ENCODE data around the gene ADGRB2.

ADGRB2 gene

DNA sequence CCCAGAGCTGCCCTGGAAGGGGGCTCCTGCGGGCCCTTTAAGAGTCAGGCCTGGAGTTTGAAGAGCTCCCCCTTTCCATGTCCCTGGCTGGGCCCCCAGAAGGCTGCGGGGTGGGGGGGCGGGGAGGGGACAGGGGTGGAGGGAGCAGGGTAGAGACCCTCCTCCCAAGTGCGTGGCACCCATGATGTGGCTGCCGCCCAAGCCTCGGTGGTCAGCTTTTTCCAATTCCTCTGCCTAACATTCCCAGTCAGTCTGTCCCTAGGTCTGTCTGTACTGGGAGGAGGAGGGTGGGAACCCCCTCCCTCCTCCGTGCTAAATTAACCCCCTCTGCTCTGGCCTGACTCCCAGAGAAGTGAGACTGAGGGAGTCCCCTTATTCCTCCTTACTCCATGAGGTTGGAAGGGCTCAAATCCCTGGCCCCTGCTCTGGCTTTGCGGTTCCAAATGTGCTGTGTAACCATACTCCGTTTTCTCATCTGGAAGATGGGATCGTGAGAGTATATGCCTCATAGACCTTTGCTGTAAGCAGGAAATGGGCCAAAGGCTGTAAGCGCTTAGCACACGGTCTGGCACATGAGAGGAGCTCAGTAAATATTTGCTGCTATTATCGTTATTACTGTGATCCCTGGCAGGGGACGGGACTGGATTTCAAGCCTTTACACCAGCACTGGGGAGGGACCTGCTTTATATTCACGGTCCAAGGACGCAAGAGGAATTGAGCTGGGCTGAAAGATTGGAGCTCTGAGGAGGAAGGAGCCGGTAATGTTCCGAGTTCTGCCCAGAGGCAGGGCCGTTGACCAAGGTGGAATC is 59.7 kb downstream of the ADGRB2 start:
- Histone ChIP-seq H2BK15ac (ENCODE audit: low read depth, poor library complexity, severe bottlenecking) (peak overlapping the region; percentile 95), H2AFZ (ENCODE audit: low read depth, low read length) (no peak overlapping the region)

GRCh38 chr1:31703431-31704270 is 60.5 kb downstream of the ADGRB2 start, which contains the start of gene COL16A1:
TSS of gene COL16A1 (minus strand) at chr1:31704017. CDS start at chr1:31702193, 1,824 bp downstream.
- Histone ChIP-seq H3K4me3 (ENCODE audit: insufficient read depth in 1 of 2, low read depth in 1 of 2, low read length in 2 of 2) (peak within 1 kb of the TSS; percentile 48 to 86), H2AFZ (ENCODE audit: low read depth, low read length) (peak within 1 kb of the TSS; percentile 39), H3K18ac (ENCODE audit: low read depth in 1 of 2, low read length in 2 of 2) (peak within 1 kb of the TSS; percentile 86 to 90), H3K4ac (ENCODE audit: low read depth in 1 of 2, low read length in 2 of 2) (peak within 1 kb of the TSS; percentile 81 to 84), H3K14ac (ENCODE audit: low read length in 2 of 2) (peak within 1 kb of the TSS; percentile 2 to 71), H3K36me3 (ENCODE audit: control insufficient read depth in 1 of 2, insufficient read depth in 2 of 2, low read depth in 1 of 2, low read length in 2 of 2) (peaks cover 11 to 18% of the 10 kb centered on the region in 2 experiments), H4K8ac (ENCODE audit: low read length) (peak within 1 kb of the TSS; percentile 96), H2BK15ac (ENCODE audit: low read depth, poor library complexity, severe bottlenecking) (peak within 1 kb of the TSS; percentile 95), H3K27ac (ENCODE audit: low read length, poor library complexity, severe bottlenecking) (no peak within 1 kb of the TSS), H3K9ac (ENCODE audit: low read length) (peak within 1 kb of the TSS; percentile 89), H2AK5ac (ENCODE audit: low read length, severe bottlenecking) (peak within 1 kb of the TSS; percentile 67), H3K9me3 (ENCODE audit: control insufficient read depth, low read length) (no peaks in the 10 kb centered on the region), H3K23ac (ENCODE audit: low read length in 2 of 2) (peak within 1 kb of the TSS in 1 of 2 experiments; percentile 2), H4K91ac (ENCODE audit: low read length) (peak within 1 kb of the TSS; percentile 90), H2BK120ac (ENCODE audit: low read depth, low read length) (peak within 1 kb of the TSS; percentile 98), H2BK5ac (ENCODE audit: low read depth, low read length, poor library complexity, severe bottlenecking) (peak within 1 kb of the TSS; percentile 32), H2BK12ac (ENCODE audit: low read length in 2 of 2) (peak within 1 kb of the TSS; percentile 83 to 99), H3K4me1 (ENCODE audit: control insufficient read depth, insufficient read depth, low read depth, low read length) (peaks cover 79% of the 10 kb centered on the region), H3K27me3 (ENCODE audit: control insufficient read depth in 1 of 2, insufficient read depth in 1 of 2, low read length in 2 of 2) (no peaks in the 10 kb centered on the region), H3K79me1 (replicated peaks; ENCODE audit: low read length, poor library complexity, severe bottlenecking) (peaks cover 2% of the 10 kb centered on the region), H3K4me2 (ENCODE audit: low read length, poor library complexity, severe bottlenecking) (peak within 1 kb of the TSS; percentile 70)
- WGBS, result 23% methylated on average over 39 of the region's 40 CpGs
- DNase-seq, result peak; percentile 67

More for the DNA sequence above, 59.7 kb downstream of the ADGRB2 start:
- Histone ChIP-seq H3K27ac (ENCODE audit: low read length, poor library complexity, severe bottlenecking) (no peak overlapping the region), H3K4me1 (ENCODE audit: control insufficient read depth, insufficient read depth, low read depth, low read length) (peaks cover 80% of the 10 kb centered on the region), H4K91ac (ENCODE audit: low read length) (peak overlapping the region; percentile 90), H2BK120ac (ENCODE audit: low read depth, low read length) (peak overlapping the region; percentile 98), H3K27me3 (ENCODE audit: control insufficient read depth in 1 of 2, insufficient read depth in 1 of 2, low read length in 2 of 2) (no peaks in the 10 kb centered on the region), H3K4me2 (ENCODE audit: low read length, poor library complexity, severe bottlenecking) (peak overlapping the region; percentile 70), H3K4me3 (ENCODE audit: insufficient read depth in 1 of 2, low read depth in 1 of 2, low read length in 2 of 2) (peak overlapping the region; percentile 48 to 86), H2AK5ac (ENCODE audit: low read length, severe bottlenecking) (peak overlapping the region; percentile 63), H2BK12ac (ENCODE audit: low read length in 2 of 2) (peak overlapping the region; percentile 34 to 80), H3K18ac (ENCODE audit: low read depth in 1 of 2, low read length in 2 of 2) (peak overlapping the region; percentile 86 to 90), H3K23ac (ENCODE audit: low read length in 2 of 2) (peak overlapping the region in 1 of 2 experiments; percentile 1), H3K14ac (ENCODE audit: low read length in 2 of 2) (peak overlapping the region in 1 of 2 experiments; percentile 26), H3K9me3 (ENCODE audit: control insufficient read depth, low read length) (no peaks in the 10 kb centered on the region), H3K36me3 (ENCODE audit: control insufficient read depth in 1 of 2, insufficient read depth in 2 of 2, low read depth in 1 of 2, low read length in 2 of 2) (peaks cover 7 to 10% of the 10 kb centered on the region in 2 experiments), H2BK5ac (ENCODE audit: low read depth, low read length, poor library complexity, severe bottlenecking) (no peak overlapping the region), H3K9ac (ENCODE audit: low read length) (peak overlapping the region; percentile 89), H4K8ac (ENCODE audit: low read length) (peak overlapping the region; percentile 96), H3K79me1 (replicated peaks; ENCODE audit: low read length, poor library complexity, severe bottlenecking) (no peaks in the 10 kb centered on the region), H3K4ac (ENCODE audit: low read depth in 1 of 2, low read length in 2 of 2) (peak overlapping the region; percentile 81 to 84)
- 7% methylated on average over 14 of the region's 19 CpGs for WGBS
- peak; percentile 81 for DNase-seq

DNA sequence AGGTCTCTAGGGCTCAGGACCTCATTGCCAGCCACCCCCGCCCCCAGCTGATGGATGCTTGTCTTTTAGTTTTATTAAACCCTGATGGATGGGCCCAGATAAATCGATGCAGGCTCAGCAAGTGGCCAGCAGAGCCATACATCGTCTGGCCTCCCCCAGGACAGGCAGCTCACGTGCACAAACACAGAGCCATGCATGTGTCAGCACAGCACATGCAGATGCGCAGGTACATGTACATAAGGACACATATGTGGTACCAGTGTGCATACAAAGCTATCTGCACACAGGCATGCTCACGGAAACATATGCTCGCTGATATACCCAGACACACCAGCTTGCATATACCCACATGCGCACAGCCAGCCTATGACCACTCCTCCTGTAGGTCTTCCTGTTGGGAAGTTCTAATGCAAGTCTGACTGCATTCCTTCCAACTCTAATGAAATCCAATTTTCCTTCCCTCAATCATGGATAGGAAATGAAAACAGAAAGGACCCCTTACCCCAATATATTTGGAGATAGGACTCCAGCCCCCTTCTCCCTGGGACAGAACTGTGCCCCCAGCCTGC is 61.2 kb downstream of the ADGRB2 start:
- Histone ChIP-seq H2AK5ac (ENCODE audit: low read length, severe bottlenecking) (peak overlapping the region; percentile 95), H3K4me1 (ENCODE audit: control insufficient read depth, insufficient read depth, low read depth, low read length) (peaks cover 73% of the 10 kb centered on the region), H3K36me3 (ENCODE audit: control insufficient read depth in 1 of 2, insufficient read depth in 2 of 2, low read depth in 1 of 2, low read length in 2 of 2) (peaks cover 17 to 25% of the 10 kb centered on the region in 2 experiments), H3K9me3 (ENCODE audit: control insufficient read depth, low read length) (no peaks in the 10 kb centered on the region), H2BK15ac (ENCODE audit: low read depth, poor library complexity, severe bottlenecking) (peak overlapping the region; percentile 94), H3K18ac (ENCODE audit: low read depth in 1 of 2, low read length in 2 of 2) (peak overlapping the region; percentile 86 to 90), H2BK120ac (ENCODE audit: low read depth, low read length) (no peak overlapping the region), H3K27me3 (ENCODE audit: control insufficient read depth in 1 of 2, insufficient read depth in 1 of 2, low read length in 2 of 2) (no peaks in the 10 kb centered on the region), H3K9ac (ENCODE audit: low read length) (peak overlapping the region; percentile 89), H3K27ac (ENCODE audit: low read length, poor library complexity, severe bottlenecking) (peak overlapping the region; percentile 90), H4K91ac (ENCODE audit: low read length) (peak overlapping the region; percentile 23), H3K79me1 (replicated peaks; ENCODE audit: low read length, poor library complexity, severe bottlenecking) (peaks cover 2% of the 10 kb centered on the region), H2AFZ (ENCODE audit: low read depth, low read length) (no peak overlapping the region), H3K23ac (ENCODE audit: low read length in 2 of 2) (peak overlapping the region in 1 of 2 experiments; percentile 2), H2BK5ac (ENCODE audit: low read depth, low read length, poor library complexity, severe bottlenecking) (peak overlapping the region; percentile 25), H3K4me2 (ENCODE audit: low read length, poor library complexity, severe bottlenecking) (peak overlapping the region; percentile 70), H3K14ac (ENCODE audit: low read length in 2 of 2) (no peak overlapping the region), H2BK12ac (ENCODE audit: low read length in 2 of 2) (peak overlapping the region; percentile 60 to 99), H4K8ac (ENCODE audit: low read length) (no peak overlapping the region), H3K4me3 (ENCODE audit: insufficient read depth in 1 of 2, low read depth in 1 of 2, low read length in 2 of 2) (peak overlapping the region in 1 of 2 experiments; percentile 86), H3K4ac (ENCODE audit: low read depth in 1 of 2, low read length in 2 of 2) (peak overlapping the region; percentile 21 to 49)
- DNase-seq, result no peak
- whole genome bisulfite sequencing, result 77% methylated on average over 8 of the region's 8 CpGs

All from mesenchymal stem cell (in vitro differentiated cells and primary cell).